HCT116 (cell line): ENCODE data around the gene TMEM185B.

Source experiments
- EZH2 ChIP-seq: fragments of 200-600 bp; sonication (generic); IDR thresholded peaks from 2 replicates; pipeline ENCODE4 v1.6.1; 2017; ENCODE audit warnings: antibody characterized with exemption, mixed run types
- TF ChIP-seq, protein P1 (sequence below), 3 experiments: fragments of 200-600 bp in 1 of 3; sonication (generic) in 1 of 3; IDR thresholded peaks in 2 of 3; conservative IDR thresholded peaks in 1 of 3; 2 replicates each; pipeline ENCODE4 v1.5.1; 2012 to 2017; ENCODE audit warnings: low read depth in 2 of 3, low read length in 2 of 3, antibody characterized with exemption in 1 of 3, borderline replicate concordance in 1 of 3, control low read depth in 1 of 3, mild to moderate bottlenecking in 1 of 3, mixed read lengths in 1 of 3, mixed run types in 1 of 3, moderate library complexity in 1 of 3; ENCODE audit not compliant: insufficient read depth in 1 of 3

DNA sequence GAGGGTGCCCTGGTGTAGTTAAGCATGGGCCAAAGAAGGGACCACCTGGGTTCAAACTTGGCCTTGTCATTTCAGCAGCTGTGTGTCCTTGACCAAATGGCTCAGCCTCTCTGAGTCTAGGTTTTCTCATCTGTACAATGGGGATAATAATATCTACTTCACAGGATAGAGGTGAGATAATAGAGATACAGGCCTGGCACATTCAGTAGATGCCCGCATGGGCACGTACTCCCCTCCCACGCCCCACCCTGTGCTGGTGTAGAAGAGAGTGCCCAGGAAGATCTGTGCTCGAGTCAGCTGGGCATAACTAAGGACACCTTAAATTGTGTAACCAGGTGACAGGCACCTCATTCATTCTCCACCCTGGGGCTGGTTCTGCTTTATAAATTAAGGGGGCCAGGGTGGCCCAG, 8.4 kb upstream of the TMEM185B start:
- no peak for TF ChIP-seq EZH2
- TF ChIP-seq, protein P1, sequence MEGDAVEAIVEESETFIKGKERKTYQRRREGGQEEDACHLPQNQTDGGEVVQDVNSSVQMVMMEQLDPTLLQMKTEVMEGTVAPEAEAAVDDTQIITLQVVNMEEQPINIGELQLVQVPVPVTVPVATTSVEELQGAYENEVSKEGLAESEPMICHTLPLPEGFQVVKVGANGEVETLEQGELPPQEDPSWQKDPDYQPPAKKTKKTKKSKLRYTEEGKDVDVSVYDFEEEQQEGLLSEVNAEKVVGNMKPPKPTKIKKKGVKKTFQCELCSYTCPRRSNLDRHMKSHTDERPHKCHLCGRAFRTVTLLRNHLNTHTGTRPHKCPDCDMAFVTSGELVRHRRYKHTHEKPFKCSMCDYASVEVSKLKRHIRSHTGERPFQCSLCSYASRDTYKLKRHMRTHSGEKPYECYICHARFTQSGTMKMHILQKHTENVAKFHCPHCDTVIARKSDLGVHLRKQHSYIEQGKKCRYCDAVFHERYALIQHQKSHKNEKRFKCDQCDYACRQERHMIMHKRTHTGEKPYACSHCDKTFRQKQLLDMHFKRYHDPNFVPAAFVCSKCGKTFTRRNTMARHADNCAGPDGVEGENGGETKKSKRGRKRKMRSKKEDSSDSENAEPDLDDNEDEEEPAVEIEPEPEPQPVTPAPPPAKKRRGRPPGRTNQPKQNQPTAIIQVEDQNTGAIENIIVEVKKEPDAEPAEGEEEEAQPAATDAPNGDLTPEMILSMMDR (IDR thresholded peaks at IDR 0.05 in 2 of 3, conservative IDR thresholded peaks at IDR 0.05 in 1 of 3; ENCODE audit: borderline replicate concordance in 1 of 3, insufficient read depth in 1 of 3, low read depth in 2 of 3, low read length in 2 of 3), result no peak
